ENCODE results near the gene FBN2.

Gene FBN2

DNA sequence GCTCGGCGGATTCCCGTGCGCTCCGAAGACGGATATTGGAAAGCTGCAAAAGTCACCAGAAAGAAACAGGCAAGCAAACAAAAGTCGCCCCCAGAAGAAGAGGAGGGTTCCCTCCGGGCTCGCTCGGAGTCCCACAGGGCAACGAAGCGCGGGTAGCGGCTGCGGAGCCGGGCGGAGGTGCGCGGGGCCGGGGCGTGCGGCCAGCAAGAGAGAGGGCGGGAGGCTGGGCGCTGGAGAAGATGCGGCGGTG lies at the start of gene FBN2:
FBN2 (minus strand) TSS at position 246 of the 250 bp plus-strand sequence. CDS start 642 bp downstream, outside the sequence.
- H3K4me3 ChIP-seq (ENCODE audit: low read depth, low read length), result peak within 1 kb of the TSS; percentile 62
- TF ChIP-seq, protein P1, sequence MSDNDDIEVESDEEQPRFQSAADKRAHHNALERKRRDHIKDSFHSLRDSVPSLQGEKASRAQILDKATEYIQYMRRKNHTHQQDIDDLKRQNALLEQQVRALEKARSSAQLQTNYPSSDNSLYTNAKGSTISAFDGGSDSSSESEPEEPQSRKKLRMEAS (IDR thresholded peaks at IDR 0.05; ENCODE audit: low read depth, low read length), result no peak
- TF ChIP-seq MYC (IDR thresholded peaks at IDR 0.05; ENCODE audit: low read depth, low read length), result no peak
- TF ChIP-seq, protein P2, sequence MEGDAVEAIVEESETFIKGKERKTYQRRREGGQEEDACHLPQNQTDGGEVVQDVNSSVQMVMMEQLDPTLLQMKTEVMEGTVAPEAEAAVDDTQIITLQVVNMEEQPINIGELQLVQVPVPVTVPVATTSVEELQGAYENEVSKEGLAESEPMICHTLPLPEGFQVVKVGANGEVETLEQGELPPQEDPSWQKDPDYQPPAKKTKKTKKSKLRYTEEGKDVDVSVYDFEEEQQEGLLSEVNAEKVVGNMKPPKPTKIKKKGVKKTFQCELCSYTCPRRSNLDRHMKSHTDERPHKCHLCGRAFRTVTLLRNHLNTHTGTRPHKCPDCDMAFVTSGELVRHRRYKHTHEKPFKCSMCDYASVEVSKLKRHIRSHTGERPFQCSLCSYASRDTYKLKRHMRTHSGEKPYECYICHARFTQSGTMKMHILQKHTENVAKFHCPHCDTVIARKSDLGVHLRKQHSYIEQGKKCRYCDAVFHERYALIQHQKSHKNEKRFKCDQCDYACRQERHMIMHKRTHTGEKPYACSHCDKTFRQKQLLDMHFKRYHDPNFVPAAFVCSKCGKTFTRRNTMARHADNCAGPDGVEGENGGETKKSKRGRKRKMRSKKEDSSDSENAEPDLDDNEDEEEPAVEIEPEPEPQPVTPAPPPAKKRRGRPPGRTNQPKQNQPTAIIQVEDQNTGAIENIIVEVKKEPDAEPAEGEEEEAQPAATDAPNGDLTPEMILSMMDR (IDR thresholded peaks at IDR 0.05; ENCODE audit: low read depth, low read length), result no peak
- TF ChIP-seq POLR2A (IDR thresholded peaks at IDR 0.05; ENCODE audit: extremely low read depth, insufficient read length), result no peak
- no peak for DNase-seq (ENCODE audit: low read depth)

DNA sequence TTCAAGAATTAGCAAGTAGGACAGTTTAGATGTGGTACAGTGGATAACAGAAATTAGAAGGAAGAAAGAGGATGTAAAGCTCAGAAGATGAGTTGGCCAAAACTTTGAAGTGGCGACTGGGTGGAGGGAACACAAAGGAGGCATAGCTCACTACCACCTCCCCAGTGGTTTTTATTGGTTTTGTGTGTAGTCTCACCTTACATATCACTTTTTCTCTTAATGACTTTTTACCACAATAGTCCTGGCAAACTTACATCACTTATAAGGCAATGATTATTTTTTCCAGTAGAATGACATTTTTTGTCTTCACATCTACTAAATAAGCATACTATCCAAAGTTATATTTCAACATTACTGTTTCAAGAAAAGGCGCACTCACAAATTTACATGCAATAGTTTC lies 49.2 kb upstream of the FBN2 start:
- TF ChIP-seq, protein P1 (IDR thresholded peaks at IDR 0.05; ENCODE audit: low read depth, low read length), result no peak
- TF ChIP-seq, protein P2 (IDR thresholded peaks at IDR 0.05; ENCODE audit: low read depth, low read length), result no peak
- TF ChIP-seq MYC (IDR thresholded peaks at IDR 0.05; ENCODE audit: low read depth, low read length), result no peak
- TF ChIP-seq POLR2A (IDR thresholded peaks at IDR 0.05; ENCODE audit: extremely low read depth, insufficient read length), result no peak
- no peak overlapping the region for H3K4me3 ChIP-seq (ENCODE audit: low read depth, low read length)
- no peak for DNase-seq (ENCODE audit: low read depth)

DNA sequence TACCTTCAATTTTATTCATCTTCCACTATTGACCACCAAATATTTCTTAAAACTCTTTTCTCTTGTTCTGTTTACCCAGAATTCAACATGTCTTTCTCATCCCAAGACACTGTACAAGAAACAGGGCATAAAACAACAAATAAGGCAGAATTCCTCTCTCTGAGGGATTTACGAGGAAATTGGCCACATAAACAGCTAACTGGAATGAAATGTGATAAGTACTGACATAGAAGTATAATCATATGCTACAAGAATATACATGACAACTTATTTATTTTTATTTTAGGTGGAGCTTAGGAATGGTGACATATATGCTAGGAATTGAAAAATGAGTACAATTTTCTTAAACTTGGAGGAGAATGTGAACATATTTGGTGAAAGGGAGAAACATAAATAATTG lies 48.8 kb upstream of the FBN2 start:
- DNase-seq (ENCODE audit: low read depth), result no peak
- H3K4me3 ChIP-seq (ENCODE audit: low read depth, low read length), result no peak overlapping the region
- TF ChIP-seq, protein P2 (IDR thresholded peaks at IDR 0.05; ENCODE audit: low read depth, low read length), result no peak
- TF ChIP-seq MYC (IDR thresholded peaks at IDR 0.05; ENCODE audit: low read depth, low read length) (no peak), POLR2A (IDR thresholded peaks at IDR 0.05; ENCODE audit: extremely low read depth, insufficient read length) (no peak)
- TF ChIP-seq, protein P1 (IDR thresholded peaks at IDR 0.05; ENCODE audit: low read depth, low read length), result no peak

DNA sequence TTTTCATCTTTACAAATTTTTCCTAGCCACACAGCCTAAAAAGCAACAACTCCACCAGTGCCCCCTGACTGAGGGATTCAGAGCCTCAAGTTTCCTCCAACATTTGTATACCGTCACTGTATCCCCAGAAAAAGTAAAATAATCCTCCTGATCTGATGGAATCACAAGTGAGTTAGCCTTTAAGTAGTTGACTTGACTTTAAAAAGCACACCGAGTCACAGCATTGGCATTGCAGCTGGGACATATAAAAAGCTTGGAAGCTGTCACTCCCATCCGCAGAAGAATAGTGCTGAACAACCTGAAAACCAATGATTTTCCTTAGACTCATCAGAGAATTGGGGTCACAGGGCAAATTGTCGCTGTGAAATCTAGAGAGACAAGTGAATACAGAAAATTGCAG lies 41.6 kb upstream of the FBN2 start:
- H3K4me3 ChIP-seq (ENCODE audit: low read depth, low read length), result no peak overlapping the region
- DNase-seq (ENCODE audit: low read depth), result no peak
- TF ChIP-seq, protein P1 (IDR thresholded peaks at IDR 0.05; ENCODE audit: low read depth, low read length), result no peak
- TF ChIP-seq POLR2A (IDR thresholded peaks at IDR 0.05; ENCODE audit: extremely low read depth, insufficient read length), result no peak

DNA sequence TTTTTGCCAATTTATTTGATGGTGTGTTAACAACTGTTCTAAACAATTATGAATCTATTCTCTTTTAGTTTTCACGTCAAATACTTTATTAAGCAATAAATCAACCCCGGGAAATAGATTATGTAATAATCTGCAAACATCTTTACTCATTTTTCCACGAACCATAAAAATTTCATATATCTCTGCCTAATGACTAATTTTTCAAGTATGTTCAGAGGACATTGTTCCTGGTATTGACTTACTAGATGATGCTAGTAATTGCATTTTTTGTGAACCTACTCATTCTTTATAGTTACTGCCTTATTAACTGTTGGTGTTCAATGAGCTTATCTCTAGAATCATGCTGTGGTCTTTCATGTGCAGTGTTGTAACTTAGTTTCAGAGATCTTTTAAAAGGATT lies 41.0 kb upstream of the FBN2 start:
- DNase-seq (ENCODE audit: low read depth), result no peak
- no peak overlapping the region for H3K4me3 ChIP-seq (ENCODE audit: low read depth, low read length)
- TF ChIP-seq POLR2A (IDR thresholded peaks at IDR 0.05; ENCODE audit: extremely low read depth, insufficient read length), result no peak
- no peak for TF ChIP-seq MYC (IDR thresholded peaks at IDR 0.05; ENCODE audit: low read depth, low read length)
- TF ChIP-seq, protein P2 (IDR thresholded peaks at IDR 0.05; ENCODE audit: low read depth, low read length), result no peak
- TF ChIP-seq, protein P1 (IDR thresholded peaks at IDR 0.05; ENCODE audit: low read depth, low read length), result no peak

DNA sequence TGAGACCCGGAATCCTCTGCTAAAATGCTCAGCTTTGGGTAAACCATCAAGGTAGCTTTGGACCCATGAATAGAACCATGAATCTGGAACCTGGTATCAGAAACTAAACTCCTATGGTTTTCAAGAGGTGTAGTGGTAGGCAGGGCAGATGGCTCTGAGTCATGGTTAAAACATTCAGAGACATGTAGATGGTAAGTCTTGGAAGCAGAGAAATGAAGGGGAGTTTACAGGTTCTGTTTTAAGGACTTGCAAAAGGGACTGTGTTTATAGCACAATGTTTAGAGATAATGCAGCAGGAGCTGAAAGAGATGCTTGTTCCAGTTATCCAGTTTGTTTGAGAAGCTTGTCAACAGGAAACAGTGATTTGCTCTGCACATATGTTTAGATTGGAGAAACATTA lies 36.0 kb upstream of the FBN2 start:
- DNase-seq (ENCODE audit: low read depth), result no peak
- TF ChIP-seq MYC (IDR thresholded peaks at IDR 0.05; ENCODE audit: low read depth, low read length), result no peak
- TF ChIP-seq POLR2A (IDR thresholded peaks at IDR 0.05; ENCODE audit: extremely low read depth, insufficient read length), result no peak
- TF ChIP-seq, protein P1 (IDR thresholded peaks at IDR 0.05; ENCODE audit: low read depth, low read length), result no peak
- TF ChIP-seq, protein P2 (IDR thresholded peaks at IDR 0.05; ENCODE audit: low read depth, low read length), result no peak
- H3K4me3 ChIP-seq (ENCODE audit: low read depth, low read length), result no peak overlapping the region
